ENCODE results near the gene TRIM44.

TRIM44 gene

GRCh38 chr11:35662649-35663407, at the start of gene TRIM44:
TRIM44 (plus strand) TSS chr11:35662775; CDS start chr11:35663112, 337 bp downstream.
- DNase-seq: peak; percentile 66 to 97 (median 94)

- peak in 2 of 3 experiments; percentile 44 to 70 for DNase-seq
These were observed 47.5 kb upstream of the TRIM44 start for GRCh38 chr11:35614939-35615569.

- peak; percentile 31 to 77 (median 58) for DNase-seq
These were observed 46.4 kb upstream of the TRIM44 start for GRCh38 chr11:35615921-35616900.

GRCh38 chr11:35617316-35617686, 45.3 kb upstream of the TRIM44 start:
- DNase-seq: no peak

- peak in 2 of 3 experiments; percentile 78 to 84 for DNase-seq
These were observed 44.7 kb upstream of the TRIM44 start, which contains the start of gene FJX1 for GRCh38 chr11:35617687-35618496. FJX1 (plus strand) TSS chr11:35618460; CDS start chr11:35618637, 177 bp downstream.

GRCh38 chr11:35618497-35619115, 44.0 kb upstream of the TRIM44 start:
- DNase-seq: peak in 2 of 3 experiments; percentile 40 to 83

GRCh38 chr11:35619116-35619854, 43.3 kb upstream of the TRIM44 start:
- peak; percentile 40 to 85 (median 83) for DNase-seq

GRCh38 chr11:35619855-35620640, 42.5 kb upstream of the TRIM44 start:
- peak in 2 of 3 experiments; percentile 76 to 78 for DNase-seq

GRCh38 chr11:35620795-35621194, 41.8 kb upstream of the TRIM44 start:
- peak in 1 of 3 experiments; percentile 28 for DNase-seq

GRCh38 chr11:35621620-35622019, 41.0 kb upstream of the TRIM44 start:
- DNase-seq: no peak

- peak in 1 of 3 experiments; percentile 13 for DNase-seq
These were observed 40.5 kb upstream of the TRIM44 start for GRCh38 chr11:35622070-35622469.

GRCh38 chr11:35623621-35624168, 38.9 kb upstream of the TRIM44 start:
- DNase-seq: peak in 1 of 3 experiments; percentile 5

- no peak for DNase-seq
These were observed 38.3 kb upstream of the TRIM44 start for GRCh38 chr11:35624316-35624715.

GRCh38 chr11:35624781-35625180, 37.8 kb upstream of the TRIM44 start:
- DNase-seq: no peak

- DNase-seq: no peak
These were observed 36.1 kb upstream of the TRIM44 start for GRCh38 chr11:35626501-35626900.

GRCh38 chr11:35629511-35629910, 33.1 kb upstream of the TRIM44 start:
- no peak for DNase-seq

- DNase-seq: no peak
These were observed 32.7 kb upstream of the TRIM44 start for GRCh38 chr11:35629914-35630313.

- no peak for DNase-seq
These were observed 30.7 kb upstream of the TRIM44 start for GRCh38 chr11:35631891-35632290.

GRCh38 chr11:35632301-35632700, 30.3 kb upstream of the TRIM44 start:
- DNase-seq: peak in 1 of 3 experiments; percentile 8
